WTC11 (cell line): ENCODE data around the gene LRRC28. TPM values are rescaled to one million over a fixed set of nuclear protein-coding genes. Genes with fewer than 3 reads are reported as not detected.

Experiments
- ATAC-seq: fragments of 200-7000 bp; cut with Tn5 transposase; 2 replicates; pipeline ENCODE4 v1.10.0; 2021; ENCODE audit warnings: mild to moderate bottlenecking, moderate library complexity
- CTCF ChIA-PET: fragments of 300-600 bp; sonication (Branson Sonifier 250); formaldehyde crosslinking; loops from one replicate; lab custom pipeline; 2021; ENCODE audit warnings: antibody characterized with exemption; lab: Charles Lee
- POLR2A ChIA-PET: fragments of 350-600 bp; sonication (Branson Sonifier 250); formaldehyde crosslinking; loops from one replicate; lab custom pipeline; 2021; ENCODE audit warnings: antibody characterized with exemption; lab: Charles Lee
- DNase-seq: peaks from one replicate; pipeline ENCODE4 v3.0.0; 2021; ENCODE audit warnings: low spot score
- H3K27ac Mint-ChIP-seq: 2 replicates; pipeline ENCODE4 v1.8.0; 2021; ENCODE audit warnings: mixed read lengths
- H3K27me3 Mint-ChIP-seq: 2 replicates; pipeline ENCODE4 v1.8.0; 2021; ENCODE audit warnings: low read depth, mild to moderate bottlenecking, moderate library complexity, mixed read lengths
- H3K36me3 Mint-ChIP-seq: 2 replicates; pipeline ENCODE4 v1.8.0; 2021; ENCODE audit warnings: mixed read lengths
- H3K4me1 Mint-ChIP-seq: 2 replicates; pipeline ENCODE4 v1.8.0; 2022; ENCODE audit warnings: mixed read lengths
- H3K4me3 Mint-ChIP-seq: 2 replicates; pipeline ENCODE4 v1.8.0; 2021; ENCODE audit warnings: mild to moderate bottlenecking, moderate library complexity, mixed read lengths
- H3K9me3 Mint-ChIP-seq: 2 replicates; pipeline ENCODE4 v1.8.0; 2021; ENCODE audit warnings: mixed read lengths
- CBFB ChIP-seq: sonication (generic); formaldehyde crosslinking; IDR thresholded peaks from 2 replicates; pipeline ENCODE4 v1.8.1; 2022; ENCODE audit warnings: mild to moderate bottlenecking, low read depth, missing genetic modification reagents
- CTCF ChIP-seq: fragments of 200-600 bp; IDR thresholded peaks from 2 replicates; pipeline ENCODE4 v1.8.0; 2022; ENCODE audit warnings: antibody characterized with exemption
- FOXP1 ChIP-seq: sonication (generic); formaldehyde crosslinking; IDR thresholded peaks from 2 replicates; pipeline ENCODE4 v1.8.0; 2022; ENCODE audit warnings: missing genetic modification reagents, mild to moderate bottlenecking, moderate library complexity, borderline replicate concordance
- FOXP4 ChIP-seq: sonication (generic); formaldehyde crosslinking; IDR thresholded peaks from 2 replicates; pipeline ENCODE4 v1.8.0; 2022; ENCODE audit warnings: mild to moderate bottlenecking, missing genetic modification reagents
- JAZF1 ChIP-seq: fragments of 250-450 bp; sonication (Bioruptor Pico); IDR thresholded peaks from 2 replicates; pipeline ENCODE4 v1.9.0; 2021; ENCODE audit warnings: moderate library complexity, mild to moderate bottlenecking, inconsistent platforms
- NFATC4 ChIP-seq: fragments of 250-450 bp; sonication (Bioruptor Pico); IDR thresholded peaks from 2 replicates; pipeline ENCODE4 v1.9.0; 2021; ENCODE audit warnings: mild to moderate bottlenecking
- NFYB ChIP-seq: sonication (generic); formaldehyde crosslinking; conservative IDR thresholded peaks from 2 replicates; pipeline ENCODE4 v1.8.0; 2022; ENCODE audit warnings: low read depth, missing genetic modification reagents
- PRRX2 ChIP-seq: fragments of 250-450 bp; sonication (Bioruptor Pico); IDR thresholded peaks from 2 replicates; pipeline ENCODE4 v1.8.0; 2021; ENCODE audit warnings: mild to moderate bottlenecking
- SP1 ChIP-seq: sonication (generic); formaldehyde crosslinking; conservative IDR thresholded peaks from 2 replicates; pipeline ENCODE4 v1.8.1; 2022; ENCODE audit warnings: missing genetic modification reagents
- ZBTB21 ChIP-seq: sonication (generic); formaldehyde crosslinking; IDR thresholded peaks from 2 replicates; pipeline ENCODE4 v1.8.1; 2023; ENCODE audit warnings: mild to moderate bottlenecking, missing genetic modification reagents, borderline replicate concordance
- ZNF219 ChIP-seq: sonication (generic); formaldehyde crosslinking; IDR thresholded peaks from 2 replicates; pipeline ENCODE4 v1.8.0; 2023; ENCODE audit warnings: missing genetic modification reagents, mild to moderate bottlenecking, borderline replicate concordance
- ZNF263 ChIP-seq: sonication (generic); formaldehyde crosslinking; IDR thresholded peaks from 2 replicates; pipeline ENCODE4 v1.8.1; 2022; ENCODE audit warnings: low read depth, mild to moderate bottlenecking, moderate library complexity, missing genetic modification reagents
- ZNF416 ChIP-seq: fragments of 250-450 bp; sonication (Bioruptor Pico); IDR thresholded peaks from 2 replicates; pipeline ENCODE4 v1.9.0; 2021; ENCODE audit warnings: mild to moderate bottlenecking, inconsistent platforms
- ZNF512 ChIP-seq: sonication (generic); formaldehyde crosslinking; IDR thresholded peaks from 2 replicates; pipeline ENCODE4 v1.8.1; 2022; ENCODE audit warnings: missing genetic modification reagents, borderline replicate concordance
- ZNF671 ChIP-seq: fragments of 250-450 bp; sonication (Bioruptor Pico); IDR thresholded peaks from 2 replicates; pipeline ENCODE4 v1.8.0; 2021; ENCODE audit warnings: mild to moderate bottlenecking
- total RNA-seq: library from RNA; stranded (reverse); gene quantifications from 3 replicates; pipeline ENCODE4 v1.2.3, GENCODE V29; 2021
- TF ChIP-seq, protein P1 (sequence below): sonication (generic); formaldehyde crosslinking; IDR thresholded peaks from 2 replicates; pipeline ENCODE4 v1.8.0; 2023; ENCODE audit warnings: missing genetic modification reagents
- TF ChIP-seq, protein P2 (sequence below): sonication (generic); formaldehyde crosslinking; IDR thresholded peaks from 2 replicates; pipeline ENCODE4 v1.8.1; 2022; ENCODE audit warnings: mild to moderate bottlenecking, moderate library complexity, missing genetic modification reagents
- TF ChIP-seq, protein P3 (sequence below): sonication (generic); formaldehyde crosslinking; IDR thresholded peaks from 2 replicates; pipeline ENCODE4 v1.8.0; 2022; ENCODE audit warnings: mild to moderate bottlenecking, missing genetic modification reagents

The LRRC28 gene
- total RNA-seq, 1 experiment from 2014 or later: 18.4 TPM

DNA sequence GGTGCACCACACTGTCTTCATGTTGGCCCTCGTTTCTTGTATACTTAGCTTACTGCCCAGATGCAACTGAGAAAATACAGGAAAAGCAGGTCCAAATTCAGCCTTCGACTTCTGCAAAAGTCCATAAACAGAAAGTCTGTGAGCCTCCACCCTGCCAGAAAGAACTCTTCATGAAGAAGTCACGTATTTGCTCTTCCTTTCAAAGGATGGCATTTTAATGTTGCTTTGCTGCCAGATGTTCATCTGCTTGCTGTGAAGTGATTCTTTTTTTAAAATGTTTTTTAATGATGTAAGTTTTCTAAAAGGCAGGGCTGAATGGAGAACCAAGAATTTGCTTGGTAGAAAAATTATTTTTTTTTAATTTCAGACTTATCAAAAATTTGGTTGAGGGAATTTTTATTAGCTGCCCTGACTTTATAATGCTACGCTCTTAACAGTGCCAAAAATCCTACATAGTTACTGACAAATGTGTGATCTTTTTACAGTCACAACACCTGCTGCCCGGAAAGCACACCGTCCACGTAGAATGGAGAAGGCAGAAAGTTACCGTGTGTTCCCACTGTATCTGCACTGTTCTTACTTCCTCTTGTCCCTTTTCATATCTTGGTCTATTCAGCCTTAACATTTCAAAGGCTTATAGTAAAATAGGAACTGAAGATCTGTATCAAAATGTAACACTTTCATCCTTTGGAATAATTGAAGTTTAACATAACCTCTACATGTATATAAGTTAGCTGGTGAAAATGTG is 136.3 kb downstream of the LRRC28 start:
- TF ChIP-seq ZNF263 (CRISPR knock-in tag) (no peak), PRRX2 (no peak), ZNF671 (CRISPR knock-in tag) (no peak), ZNF416 (CRISPR knock-in tag) (no peak), NFYB (CRISPR knock-in tag) (no peak), NFATC4 (no peak), ZNF219 (CRISPR knock-in tag) (no peak), JAZF1 (CRISPR knock-in tag) (no peak), ZBTB21 (CRISPR knock-in tag) (no peak), SP1 (CRISPR knock-in tag) (no peak), FOXP1 (CRISPR knock-in tag) (no peak), ZNF512 (CRISPR knock-in tag) (no peak), CBFB (CRISPR knock-in tag) (no peak)
- TF ChIP-seq, protein P1, sequence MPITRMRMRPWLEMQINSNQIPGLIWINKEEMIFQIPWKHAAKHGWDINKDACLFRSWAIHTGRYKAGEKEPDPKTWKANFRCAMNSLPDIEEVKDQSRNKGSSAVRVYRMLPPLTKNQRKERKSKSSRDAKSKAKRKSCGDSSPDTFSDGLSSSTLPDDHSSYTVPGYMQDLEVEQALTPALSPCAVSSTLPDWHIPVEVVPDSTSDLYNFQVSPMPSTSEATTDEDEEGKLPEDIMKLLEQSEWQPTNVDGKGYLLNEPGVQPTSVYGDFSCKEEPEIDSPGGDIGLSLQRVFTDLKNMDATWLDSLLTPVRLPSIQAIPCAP: no peak
- TF ChIP-seq, protein P2, sequence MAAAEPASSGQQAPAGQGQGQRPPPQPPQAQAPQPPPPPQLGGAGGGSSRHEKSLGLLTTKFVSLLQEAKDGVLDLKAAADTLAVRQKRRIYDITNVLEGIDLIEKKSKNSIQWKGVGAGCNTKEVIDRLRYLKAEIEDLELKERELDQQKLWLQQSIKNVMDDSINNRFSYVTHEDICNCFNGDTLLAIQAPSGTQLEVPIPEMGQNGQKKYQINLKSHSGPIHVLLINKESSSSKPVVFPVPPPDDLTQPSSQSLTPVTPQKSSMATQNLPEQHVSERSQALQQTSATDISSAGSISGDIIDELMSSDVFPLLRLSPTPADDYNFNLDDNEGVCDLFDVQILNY (CRISPR knock-in tag): no peak
- no peak overlapping the region for H3K4me3 Mint-ChIP-seq
- no peaks in the 10 kb centered on the region for H3K27me3 Mint-ChIP-seq
- DNase-seq (no peak), ATAC-seq (no peak)
- no peak overlapping the region for H3K27ac Mint-ChIP-seq
- H3K9me3 Mint-ChIP-seq: peaks cover 11% of the 10 kb centered on the region
- ChIA-PET POLR2A (no interaction called here), CTCF (interaction anchor here (4.6 kb wide), 1 partner anchor 317 kb away, joined by 48 read pairs; no protein-coding TSS in a partner anchor)
- peaks cover 30% of the 10 kb centered on the region for H3K4me1 Mint-ChIP-seq
- peaks cover 4% of the 10 kb centered on the region for H3K36me3 Mint-ChIP-seq

GRCh38 chr15:99390667-99391066 is 139.4 kb downstream of the LRRC28 start:
- POLR2A ChIA-PET: no interaction called here
- Mint-ChIP-seq H3K4me3 (no peak overlapping the region), H3K9me3 (peaks cover 4% of the 10 kb centered on the region; the same call in 1 of the 2 replicates), H3K27me3 (no peaks in the 10 kb centered on the region), H3K4me1 (peaks cover 18% of the 10 kb centered on the region), H3K36me3 (no peaks in the 10 kb centered on the region), H3K27ac (peak overlapping the region; percentile 22; the same call in 1 of the 2 replicates)
- peak; percentile 96 for ATAC-seq
- TF ChIP-seq CTCF (0 out of 2 replicates have a peak, but pooled peaks have one; percentile 15), ZNF263 (CRISPR knock-in tag) (no peak)
- CTCF ChIA-PET: interaction anchor here (0.7 to 4.6 kb wide), 20 partner anchors 9 to 342 kb away, joined by 3 to 48 read pairs (median 4); partner anchors contain the start of genes LYSMD4 and MEF2A
- DNase-seq: no peak

DNA sequence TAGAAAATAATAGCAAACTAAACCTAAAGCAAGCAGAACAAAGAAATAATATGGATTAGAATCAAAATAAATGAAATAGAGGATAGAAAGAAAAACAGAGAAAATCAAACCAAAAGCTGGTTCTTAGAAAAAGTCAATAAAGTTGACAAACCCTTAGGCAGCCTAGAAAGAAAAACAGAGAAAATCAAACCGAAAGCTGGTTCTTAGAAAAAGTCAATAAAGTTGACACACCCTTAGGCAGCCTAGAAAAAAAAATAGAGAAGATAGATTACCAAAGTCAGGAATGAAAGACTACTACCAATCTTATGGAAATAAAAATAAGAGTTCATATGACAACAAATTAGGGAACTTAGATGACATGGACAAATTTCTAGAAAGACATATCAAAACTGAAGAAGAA is 142.4 kb downstream of the LRRC28 start:
- CTCF ChIA-PET: interaction anchor here (1.0 to 1.4 kb wide), 2 partner anchors 9 to 311 kb away, joined by 3 read pairs; no protein-coding TSS in a partner anchor

More for the DNA sequence above, 142.4 kb downstream of the LRRC28 start:
- Mint-ChIP-seq H3K9me3 (peaks cover 4% of the 10 kb centered on the region; the same call in 1 of the 2 replicates), H3K4me1 (peaks cover 12% of the 10 kb centered on the region), H3K36me3 (no peaks in the 10 kb centered on the region), H3K27me3 (no peaks in the 10 kb centered on the region), H3K27ac (no peak overlapping the region)
- ATAC-seq: no peak
- TF ChIP-seq FOXP4 (CRISPR knock-in tag): no peak
- TF ChIP-seq CTCF: no peak
- TF ChIP-seq, protein P3, sequence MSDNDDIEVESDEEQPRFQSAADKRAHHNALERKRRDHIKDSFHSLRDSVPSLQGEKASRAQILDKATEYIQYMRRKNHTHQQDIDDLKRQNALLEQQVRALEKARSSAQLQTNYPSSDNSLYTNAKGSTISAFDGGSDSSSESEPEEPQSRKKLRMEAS (CRISPR knock-in tag): no peak
- TF ChIP-seq, all 79 proteins: peak for 0
- POLR2A ChIA-PET: no interaction called here
- no peak for DNase-seq
- no peak overlapping the region for H3K4me3 Mint-ChIP-seq
